Panc1 (cell line): ENCODE results near the gene SLC16A3. TPM values are rescaled to one million over a fixed set of nuclear protein-coding genes. Genes with fewer than 3 reads are reported as not detected.
A peak's percentile ranks its signal among the peaks of the same experiment; 100 is the strongest.

ENCODE experiments used
- ATAC-seq: fragments of 200-7000 bp; cut with Tn5 transposase; 2 replicates; pipeline ENCODE4 v1.9.1; 2020; ENCODE audit warnings: mild to moderate bottlenecking, moderate library complexity
- BruUV-seq: library from RNA; stranded (reverse); fragments of 400-500 nt; replicated peaks from 2 replicates; lab custom pipeline; 2021; lab: Mats Ljungman, UMichigan
- CTCF ChIA-PET: fragments of 300-600 bp; sonication (Branson Sonifier 250); formaldehyde crosslinking; loops from one replicate; lab custom pipeline; 2022; ENCODE audit warnings: antibody characterized with exemption; lab: Charles Lee
- POLR2A ChIA-PET: fragments of 300-600 bp; sonication (Branson Sonifier 250); formaldehyde crosslinking; loops from one replicate; lab custom pipeline; 2022; ENCODE audit warnings: antibody characterized with exemption; lab: Charles Lee
- DNase-seq: peaks from one replicate; pipeline ENCODE4 v3.0.0-alpha.2; 2010; ENCODE audit warnings: low read depth, low spot score
- H3K27ac ChIP-seq: 2 replicates; pipeline ENCODE4 v1.5.1; 2011; ENCODE audit warnings: mild to moderate bottlenecking, low read length, inconsistent platforms
- H3K27me3 ChIP-seq: fragments of 200-500 bp; sonication (Bioruptor generic); 2 replicates; pipeline ENCODE4 v1.6.0; 2014; ENCODE audit warnings: low read length, inconsistent platforms; ENCODE audit not compliant: control insufficient read depth, insufficient read depth
- H3K36me3 ChIP-seq: fragments of 200-500 bp; sonication (Bioruptor generic); 2 replicates; pipeline ENCODE4 v1.5.1; 2014; ENCODE audit warnings: inconsistent platforms, mild to moderate bottlenecking, low read length, moderate library complexity; ENCODE audit not compliant: control insufficient read depth, insufficient read depth
- H3K4me1 ChIP-seq: 2 replicates; pipeline ENCODE4 v1.5.1; 2011; ENCODE audit warnings: inconsistent platforms, mild to moderate bottlenecking, low read length, moderate library complexity; ENCODE audit not compliant: control insufficient read depth, insufficient read depth
- H3K4me3 ChIP-seq, 2 experiments: 2 replicates each; pipeline ENCODE4 v1.5.1; 2011 to 2012; ENCODE audit warnings: low read depth in 2 of 2, low read length in 2 of 2, mild to moderate bottlenecking in 2 of 2, inconsistent platforms in 1 of 2, moderate library complexity in 1 of 2
- H3K9me3 ChIP-seq: fragments of 200-500 bp; sonication (Bioruptor generic); 2 replicates; pipeline ENCODE4 v1.5.1; 2014; ENCODE audit warnings: low read depth, mild to moderate bottlenecking, inconsistent platforms, low read length, moderate library complexity; ENCODE audit not compliant: control insufficient read depth, insufficient read depth
- CTCF ChIP-seq: fragments of 450-650 bp; IDR thresholded peaks from 2 replicates; pipeline ENCODE4 v1.5.1; 2017; ENCODE audit warnings: mild to moderate bottlenecking
- POLR2AphosphoS5 ChIP-seq: IDR thresholded peaks from 2 replicates; pipeline ENCODE4 v1.6.1; 2012; ENCODE audit warnings: mild to moderate bottlenecking, low read depth, low read length, moderate library complexity
- REST ChIP-seq, 2 experiments: IDR thresholded peaks; 2 replicates each; pipeline ENCODE4 v1.6.1; 2011 to 2012; ENCODE audit warnings: low read depth in 2 of 2, control low read depth in 1 of 2, low read length in 1 of 2, mild to moderate bottlenecking in 1 of 2, moderate library complexity in 1 of 2; ENCODE audit not compliant: insufficient read depth in 1 of 2
- SIN3A ChIP-seq: IDR thresholded peaks from 2 replicates; pipeline ENCODE4 v1.6.1; 2012; ENCODE audit warnings: low read depth, mild to moderate bottlenecking, low read length, moderate library complexity, borderline replicate concordance; ENCODE audit not compliant: insufficient read depth
- TCF7L2 ChIP-seq: IDR thresholded peaks from 2 replicates; pipeline ENCODE4 v1.6.1; 2011; ENCODE audit warnings: mild to moderate bottlenecking, low read depth, low read length, inconsistent platforms
- in situ Hi-C: cut with HindIII; loops from 2 replicates; pipeline ENCODE4 v1.10.0; 2016; ENCODE audit warnings: low sequenced_read_pairs, low pct_unique_long_range_greater_than_20kb
- intact Hi-C: fragments of 100-400 bp; cut with micrococcal nuclease; formaldehyde crosslinking; loops from one replicate; pipeline ENCODE4 v1.10.0; 2022; ENCODE audit not compliant: unreplicated experiment
- total RNA-seq: library from RNA; stranded (reverse); gene quantifications from one replicate; pipeline ENCODE4 v1.2.1, GENCODE V29; 2021; ENCODE audit not compliant: unreplicated experiment

The SLC16A3 gene
- total RNA-seq, 1 experiment from 2014 or later = 581 TPM

GRCh38 chr17:82241926-82242697 is 13.3 kb downstream of the SLC16A3 start:
- Histone ChIP-seq H3K36me3 (peaks cover 2% of the 10 kb centered on the region), H3K4me1 (peaks cover 89% of the 10 kb centered on the region), H3K9me3 (no peaks in the 10 kb centered on the region), H3K4me3 (peak overlapping the region in 1 of 2 experiments; percentile 10; a peak in 2 of 4 replicates), H3K27me3 (no peaks in the 10 kb centered on the region), H3K27ac (peak overlapping the region; percentile 95)
- in situ Hi-C loops = no loop called here
- CTCF ChIA-PET = interaction anchor here (0.6 to 1.1 kb wide), 4 partner anchors 17 to 37 kb away, joined by 3 to 11 read pairs (median 3); no protein-coding TSS in a partner anchor
- no peak for DNase-seq
- TF ChIP-seq REST (IDR thresholded peaks at IDR 0.05; ENCODE audit: insufficient read depth in 1 of 2, low read depth in 2 of 2, low read length in 1 of 2) (0 out of 4 replicates have a peak, but pooled peaks of 1 of the 2 experiments have one; percentile 35), SIN3A (0 out of 2 replicates have a peak, but pooled peaks have one; percentile 41), TCF7L2 (no peak), CTCF (peak; percentile 16; the same call in 1 of the 2 replicates), POLR2AphosphoS5 (peak; percentile 22; the same call in 1 of the 2 replicates)
- peak; percentile 23 for ATAC-seq
- no TSS peak for BruUV-seq
- intact Hi-C loops = loop anchor here (5.0 kb wide), 2 partner anchors 80 to 95 kb away; no protein-coding TSS in a partner anchor
- POLR2A ChIA-PET = interaction anchor here (0.6 to 1.2 kb wide), 5 partner anchors 13 to 144 kb away, joined by 4 to 5 read pairs (median 4); no protein-coding TSS in a partner anchor

- Histone ChIP-seq H3K36me3 (no peaks in the 10 kb centered on the region; the same call in 1 of the 2 replicates), H3K27me3 (no peaks in the 10 kb centered on the region), H3K4me1 (peaks cover 89% of the 10 kb centered on the region), H3K9me3 (no peaks in the 10 kb centered on the region), H3K4me3 (peak overlapping the region in 1 of 2 experiments; percentile 10; a peak in 2 of 4 replicates), H3K27ac (peak overlapping the region; percentile 95)
- ATAC-seq = peak; percentile 3
- TF ChIP-seq TCF7L2 (no peak), CTCF (no peak), REST (IDR thresholded peaks at IDR 0.05; ENCODE audit: insufficient read depth in 1 of 2, low read depth in 2 of 2, low read length in 1 of 2) (no peak), POLR2AphosphoS5 (no peak), SIN3A (no peak)
- BruUV-seq = TSS peak; percentile 7
- intact Hi-C loops (loop anchor here (5.0 kb wide), 2 partner anchors 80 to 95 kb away; no protein-coding TSS in a partner anchor), in situ Hi-C loops (no loop called here)
- POLR2A ChIA-PET = interaction anchor here (0.6 to 1.2 kb wide), 3 partner anchors 33 to 144 kb away, joined by 4 to 5 read pairs (median 5); no protein-coding TSS in a partner anchor
- CTCF ChIA-PET = interaction anchor here (1.1 kb wide), 1 partner anchor 37 kb away, joined by 3 read pairs; no protein-coding TSS in a partner anchor
- DNase-seq = no peak
Observed at GRCh38 chr17:82242698-82242976, 13.8 kb downstream of the SLC16A3 start.
